ENCODE data around the gene TSPAN4.

TSPAN4 gene

DNA sequence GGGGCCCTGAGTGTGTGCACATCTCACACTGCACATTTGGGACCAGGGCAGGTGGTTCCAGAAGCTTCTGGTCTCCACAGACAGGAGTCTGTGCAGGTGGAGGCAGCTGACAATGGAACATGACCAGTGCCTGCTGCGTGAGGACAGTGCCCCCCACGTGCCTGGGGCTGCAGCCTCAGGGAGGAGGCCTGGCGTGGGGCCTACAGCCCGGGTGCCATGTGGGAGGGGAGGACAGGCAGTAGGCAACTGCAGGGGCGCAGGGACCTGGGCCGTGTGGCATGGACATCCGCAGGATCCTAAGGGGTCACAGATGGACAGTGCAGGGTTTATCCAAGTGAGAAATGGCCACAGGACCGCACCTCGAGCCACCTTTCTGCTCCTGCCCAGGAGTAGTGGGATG lies 28.8 kb downstream of the TSPAN4 start:
- no peak overlapping the region for H3K4me3 ChIP-seq (ENCODE audit: low read depth, low read length)
- TF ChIP-seq, protein P1, sequence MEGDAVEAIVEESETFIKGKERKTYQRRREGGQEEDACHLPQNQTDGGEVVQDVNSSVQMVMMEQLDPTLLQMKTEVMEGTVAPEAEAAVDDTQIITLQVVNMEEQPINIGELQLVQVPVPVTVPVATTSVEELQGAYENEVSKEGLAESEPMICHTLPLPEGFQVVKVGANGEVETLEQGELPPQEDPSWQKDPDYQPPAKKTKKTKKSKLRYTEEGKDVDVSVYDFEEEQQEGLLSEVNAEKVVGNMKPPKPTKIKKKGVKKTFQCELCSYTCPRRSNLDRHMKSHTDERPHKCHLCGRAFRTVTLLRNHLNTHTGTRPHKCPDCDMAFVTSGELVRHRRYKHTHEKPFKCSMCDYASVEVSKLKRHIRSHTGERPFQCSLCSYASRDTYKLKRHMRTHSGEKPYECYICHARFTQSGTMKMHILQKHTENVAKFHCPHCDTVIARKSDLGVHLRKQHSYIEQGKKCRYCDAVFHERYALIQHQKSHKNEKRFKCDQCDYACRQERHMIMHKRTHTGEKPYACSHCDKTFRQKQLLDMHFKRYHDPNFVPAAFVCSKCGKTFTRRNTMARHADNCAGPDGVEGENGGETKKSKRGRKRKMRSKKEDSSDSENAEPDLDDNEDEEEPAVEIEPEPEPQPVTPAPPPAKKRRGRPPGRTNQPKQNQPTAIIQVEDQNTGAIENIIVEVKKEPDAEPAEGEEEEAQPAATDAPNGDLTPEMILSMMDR (IDR thresholded peaks at IDR 0.05; ENCODE audit: low read depth, low read length), result no peak

DNA sequence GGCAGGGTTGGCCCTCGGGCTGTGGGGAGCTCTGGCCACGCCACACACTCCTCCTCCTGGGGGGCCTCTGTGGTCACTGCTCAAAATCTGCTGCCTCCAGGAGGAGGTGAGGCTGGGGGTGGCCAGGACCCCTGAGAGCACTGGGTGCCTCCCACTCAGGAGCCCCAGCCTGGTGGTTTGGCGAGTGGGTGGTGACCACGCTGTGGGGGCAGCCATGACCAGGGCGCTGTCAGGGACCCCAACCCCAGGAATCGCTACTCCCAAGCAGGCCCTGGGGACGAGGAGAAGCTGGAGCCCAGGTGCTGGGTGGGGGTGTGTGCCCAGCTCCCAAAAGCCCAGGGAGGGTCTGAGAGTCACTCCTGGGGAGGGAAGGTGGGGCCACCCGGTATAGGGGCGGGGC lies 30.1 kb downstream of the TSPAN4 start:
- H3K4me3 ChIP-seq (ENCODE audit: low read depth, low read length), result no peak overlapping the region
- TF ChIP-seq, protein P1 (IDR thresholded peaks at IDR 0.05; ENCODE audit: low read depth, low read length), result no peak

DNA sequence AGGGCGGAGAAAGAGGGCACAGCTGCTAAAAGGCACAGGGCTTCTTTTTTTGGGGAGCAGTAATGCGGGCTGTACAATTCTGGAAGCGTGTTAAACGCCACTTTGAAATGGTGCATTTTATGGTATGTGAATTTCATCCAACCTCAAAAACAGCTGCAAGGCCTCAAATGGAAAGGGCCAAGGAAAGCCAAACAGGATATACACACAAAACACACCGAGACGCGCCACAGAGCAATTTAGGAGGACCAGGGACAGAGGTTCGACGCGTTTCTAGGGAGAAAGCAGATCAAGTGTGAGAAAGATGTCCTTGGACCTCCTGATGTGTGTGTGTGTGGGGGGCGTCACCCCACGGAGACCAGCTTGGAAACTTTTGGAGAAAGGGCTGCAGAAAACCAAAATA lies 31.1 kb downstream of the TSPAN4 start:
- TF ChIP-seq, protein P1 (IDR thresholded peaks at IDR 0.05; ENCODE audit: low read depth, low read length), result no peak
- no peak overlapping the region for H3K4me3 ChIP-seq (ENCODE audit: low read depth, low read length)

DNA sequence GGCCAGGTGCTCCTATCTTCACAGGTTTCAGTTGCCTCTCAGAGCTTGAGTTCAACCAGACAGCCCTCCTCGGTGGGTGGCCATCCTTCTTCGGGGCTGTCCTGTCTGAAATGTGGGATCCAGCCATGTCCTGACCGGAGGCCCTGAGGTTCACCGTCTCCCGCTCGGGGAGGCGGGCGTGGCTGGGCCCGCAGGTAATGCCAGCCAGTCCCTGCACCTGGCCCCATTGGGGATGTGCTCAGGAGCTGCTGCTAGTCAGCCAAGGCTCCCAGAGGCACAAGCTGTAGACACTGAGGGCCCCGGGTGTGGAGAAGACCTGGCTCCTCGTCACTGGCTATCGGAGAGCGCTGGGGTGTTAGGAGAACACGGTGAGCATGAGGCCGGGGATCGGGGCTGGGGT lies 32.6 kb downstream of the TSPAN4 start:
- no peak overlapping the region for H3K4me3 ChIP-seq (ENCODE audit: low read depth, low read length)
- TF ChIP-seq, protein P1 (IDR thresholded peaks at IDR 0.05; ENCODE audit: low read depth, low read length), result no peak

DNA sequence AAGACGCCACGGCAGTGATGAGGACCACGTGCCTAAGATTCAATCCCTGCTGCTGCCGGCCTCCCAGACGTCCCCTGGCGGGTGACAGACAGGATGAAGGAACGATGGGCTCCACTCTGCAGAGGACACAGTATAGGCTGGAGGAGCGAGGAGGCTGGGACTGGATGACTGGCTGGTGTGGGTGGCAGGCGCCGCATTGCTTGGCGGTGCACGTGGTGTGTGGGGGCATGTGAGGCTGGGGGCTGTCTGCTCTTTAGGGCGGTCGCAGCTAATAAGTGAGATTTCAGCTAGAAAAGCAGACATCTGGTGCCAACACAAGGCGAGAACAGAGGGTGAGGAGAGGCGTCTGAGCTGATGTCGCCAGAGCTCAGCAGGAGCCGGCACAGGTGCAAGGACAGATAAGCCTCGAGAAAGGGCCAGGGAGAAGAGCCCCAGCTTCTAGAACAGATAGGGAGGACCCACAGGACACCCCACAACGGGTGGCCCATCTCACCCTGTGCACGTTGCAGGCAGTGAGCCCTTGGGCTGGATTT lies 33.2 kb downstream of the TSPAN4 start:
- no peak overlapping the region for H3K4me3 ChIP-seq (ENCODE audit: low read depth, low read length)
- TF ChIP-seq, protein P1 (IDR thresholded peaks at IDR 0.05; ENCODE audit: low read depth, low read length), result no peak

DNA sequence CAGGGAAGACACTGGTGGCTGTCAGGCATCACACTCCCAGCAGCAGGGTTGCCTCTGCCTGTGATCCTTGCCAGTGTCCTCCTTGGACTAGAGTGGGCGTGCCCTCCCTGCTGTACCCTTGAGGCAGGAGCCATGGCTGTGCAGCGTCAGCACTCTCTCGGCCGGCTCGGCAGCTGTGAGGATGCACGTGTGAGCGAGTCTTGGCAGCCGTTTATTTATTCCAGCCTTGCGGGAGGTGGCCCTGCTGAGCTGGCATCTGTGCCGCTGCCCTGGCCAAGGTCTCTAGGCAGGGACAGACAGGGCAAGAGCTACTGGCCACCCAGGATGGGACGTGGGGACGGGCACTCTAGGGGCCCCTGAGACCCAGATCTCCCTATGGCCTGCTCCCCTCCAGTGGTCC lies 33.9 kb downstream of the TSPAN4 start:
- TF ChIP-seq, protein P1 (IDR thresholded peaks at IDR 0.05; ENCODE audit: low read depth, low read length), result no peak
- H3K4me3 ChIP-seq (ENCODE audit: low read depth, low read length), result no peak overlapping the region

DNA sequence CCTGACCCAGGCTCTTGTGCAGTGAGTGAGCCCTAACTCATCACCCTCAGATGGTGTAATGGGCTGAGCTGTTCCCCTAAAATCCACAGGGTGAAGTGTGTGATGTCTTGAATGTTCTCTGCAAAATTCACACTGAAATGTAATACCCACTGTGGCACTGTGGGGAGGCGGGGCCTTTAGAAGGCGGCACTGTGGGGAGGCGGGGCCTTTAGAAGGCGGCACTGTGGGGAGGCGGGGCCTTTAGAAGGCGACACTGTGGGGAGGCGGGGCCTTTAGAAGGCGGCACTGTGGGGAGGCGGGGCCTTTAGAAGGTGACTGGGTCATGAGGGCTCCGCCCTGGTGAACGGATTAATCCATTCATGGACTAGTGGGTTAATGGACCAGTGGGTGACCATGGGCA lies 34.9 kb downstream of the TSPAN4 start:
- TF ChIP-seq, protein P1 (IDR thresholded peaks at IDR 0.05; ENCODE audit: low read depth, low read length), result no peak
- H3K4me3 ChIP-seq (ENCODE audit: low read depth, low read length), result no peak overlapping the region

All from WI38 (cell line).